DOHH2 (cell line): ENCODE data around the gene RAD51B.

ENCODE experiments used
- H3F3A ChIP-seq: fragments of 200-600 bp; sonication (generic), shearing (Covaris generic); 2 replicates; pipeline ENCODE4 v1.6.0; 2016; ENCODE audit warnings: antibody characterized with exemption, mild to moderate bottlenecking; ENCODE audit not compliant: control insufficient read depth, insufficient read depth
- H3K27ac ChIP-seq: fragments of 200-600 bp; sonication (generic); 2 replicates; pipeline ENCODE4 v1.5.1; 2014; ENCODE audit warnings: low read depth, mild to moderate bottlenecking, low read length, moderate library complexity
- H3K27me3 ChIP-seq: fragments of 200-600 bp; sonication (generic); 2 replicates; pipeline ENCODE4 v1.6.1; 2014; ENCODE audit warnings: mild to moderate bottlenecking, low read length, mixed read lengths; ENCODE audit not compliant: control insufficient read depth
- H3K36me3 ChIP-seq: fragments of 200-600 bp; sonication (generic); 2 replicates; pipeline ENCODE4 v1.6.1; 2014; ENCODE audit warnings: mild to moderate bottlenecking, low read length, moderate library complexity, mixed read lengths; ENCODE audit not compliant: control insufficient read depth
- H3K4me1 ChIP-seq: fragments of 200-600 bp; sonication (generic); 2 replicates; pipeline ENCODE4 v1.6.1; 2014; ENCODE audit warnings: mild to moderate bottlenecking, low read length, mixed read lengths; ENCODE audit not compliant: control insufficient read depth
- H3K4me2 ChIP-seq: fragments of 200-600 bp; sonication (generic); 2 replicates; pipeline ENCODE4 v1.6.0; 2014; ENCODE audit warnings: mild to moderate bottlenecking, low read length, moderate library complexity
- H3K4me3 ChIP-seq: fragments of 200-600 bp; sonication (generic); 2 replicates; pipeline ENCODE4 v1.5.1; 2014; ENCODE audit warnings: mild to moderate bottlenecking, low read length, mixed read lengths
- H3K79me2 ChIP-seq: fragments of 200-600 bp; sonication (generic); 2 replicates; pipeline ENCODE4 v1.6.1; 2014; ENCODE audit warnings: mild to moderate bottlenecking, low read length, mixed read lengths; ENCODE audit not compliant: control insufficient read depth
- H3K9me2 ChIP-seq: fragments of 200-600 bp; sonication (generic); replicated peaks from 2 replicates; pipeline ENCODE4 v1.6.1; 2014; ENCODE audit warnings: mild to moderate bottlenecking, low read length, mixed read lengths; ENCODE audit not compliant: control insufficient read depth
- H3K9me3 ChIP-seq: fragments of 200-600 bp; sonication (generic); 2 replicates; pipeline ENCODE4 v1.6.1; 2014; ENCODE audit warnings: antibody characterized with exemption, low read length, mixed read lengths; ENCODE audit not compliant: control insufficient read depth, insufficient read depth
- H4K20me1 ChIP-seq: fragments of 200-600 bp; sonication (generic); 2 replicates; pipeline ENCODE4 v1.6.0; 2014; ENCODE audit warnings: low read depth, mild to moderate bottlenecking, antibody characterized with exemption, low read length, moderate library complexity; ENCODE audit not compliant: control insufficient read depth, insufficient read depth
- CTCF ChIP-seq: fragments of 200-600 bp; sonication (generic); IDR thresholded peaks from one replicate; pipeline ENCODE4 v1.5.1; 2014; ENCODE audit warnings: antibody characterized with exemption, mild to moderate bottlenecking, low read depth, low read length; ENCODE audit not compliant: poor library complexity, severe bottlenecking
- EZH2phosphoT487 ChIP-seq: fragments of 200-600 bp; sonication (generic); IDR thresholded peaks from 2 replicates; pipeline ENCODE4 v1.6.1; 2017; ENCODE audit warnings: borderline replicate concordance, mild to moderate bottlenecking, antibody characterized with exemption, low read length, moderate library complexity, mixed read lengths

RAD51B gene

GRCh38 chr14:68521557-68521901, 702.0 kb downstream of the RAD51B start:
- no peak overlapping the region for H3K27ac ChIP-seq
- H3K9me2 ChIP-seq, result no peaks in the 10 kb centered on the region
- no peaks in the 10 kb centered on the region for H3K79me2 ChIP-seq
- no peaks in the 10 kb centered on the region for H4K20me1 ChIP-seq
- TF ChIP-seq EZH2phosphoT487, result no peak
- no peak for TF ChIP-seq CTCF
- no peaks in the 10 kb centered on the region for H3K36me3 ChIP-seq
- no peaks in the 10 kb centered on the region for H3K27me3 ChIP-seq
- H3K4me3 ChIP-seq, result no peak overlapping the region
- H3K9me3 ChIP-seq, result no peaks in the 10 kb centered on the region
- H3K4me1 ChIP-seq, result no peaks in the 10 kb centered on the region
- H3K4me2 ChIP-seq, result no peak overlapping the region
- H3F3A ChIP-seq, result no peaks in the 10 kb centered on the region

- H3K27ac ChIP-seq, result no peak overlapping the region
- no peaks in the 10 kb centered on the region for H3K79me2 ChIP-seq
- no peak overlapping the region for H3K4me3 ChIP-seq
- peaks cover 5% of the 10 kb centered on the region for H3K4me1 ChIP-seq
- no peaks in the 10 kb centered on the region for H4K20me1 ChIP-seq
- H3K27me3 ChIP-seq, result no peaks in the 10 kb centered on the region
- no peaks in the 10 kb centered on the region for H3K9me3 ChIP-seq
- no peaks in the 10 kb centered on the region for H3K36me3 ChIP-seq
- H3K4me2 ChIP-seq, result no peak overlapping the region
- no peaks in the 10 kb centered on the region for H3K9me2 ChIP-seq
- TF ChIP-seq CTCF, result no peak
- TF ChIP-seq EZH2phosphoT487, result no peak
- H3F3A ChIP-seq, result no peaks in the 10 kb centered on the region
Observed at GRCh38 chr14:68521961-68522509, 702.5 kb downstream of the RAD51B start.

- no peaks in the 10 kb centered on the region for H3F3A ChIP-seq
- peaks cover 11% of the 10 kb centered on the region for H3K4me1 ChIP-seq
- no peaks in the 10 kb centered on the region for H4K20me1 ChIP-seq
- H3K9me2 ChIP-seq, result no peaks in the 10 kb centered on the region
- H3K27ac ChIP-seq, result no peak overlapping the region
- no peaks in the 10 kb centered on the region for H3K27me3 ChIP-seq
- H3K4me3 ChIP-seq, result no peak overlapping the region
- no peaks in the 10 kb centered on the region for H3K36me3 ChIP-seq
- no peak for TF ChIP-seq CTCF
- no peak for TF ChIP-seq EZH2phosphoT487
- H3K9me3 ChIP-seq, result no peaks in the 10 kb centered on the region
- H3K4me2 ChIP-seq, result no peak overlapping the region
- no peaks in the 10 kb centered on the region for H3K79me2 ChIP-seq
Observed at GRCh38 chr14:68522510-68523325, 703.1 kb downstream of the RAD51B start.
